Left lung (tissue), 10 donors: Measurements from ENCODE around the gene TRH. TPM values are rescaled to one million over a fixed set of nuclear protein-coding genes. Genes with fewer than 3 reads are reported as not detected.

Source experiments
- ATAC-seq: fragments of 200-7000 bp; cut with Tn5 transposase; one replicate; pipeline ENCODE4 v1.9.1; 2020; ENCODE audit warnings: moderate library complexity
- DNase-seq, 4 donors: peaks; one replicate each; pipeline ENCODE4 v3.0.0-alpha.2; 2013 to 2020
- H3K27ac ChIP-seq, 2 donors: fragments of 200-600 bp; sonication (generic) in 1 of 2; one replicate each; pipeline versions ENCODE4 v1.5.0 to v1.8.0; 2020 to 2021
- H3K27me3 ChIP-seq, 2 donors: fragments of 200-600 bp; sonication (generic) in 1 of 2; one replicate each; pipeline versions ENCODE4 v1.5.0 to v1.8.0; 2020 to 2021
- H3K36me3 ChIP-seq, 2 donors: fragments of 200-600 bp; sonication (generic) in 1 of 2; one replicate each; pipeline versions ENCODE4 v1.5.0 to v1.8.0; 2020 to 2021
- H3K4me1 ChIP-seq, 2 donors: fragments of 200-600 bp; one replicate each; pipeline ENCODE4 v1.8.0; 2021
- H3K4me3 ChIP-seq, 2 donors: fragments of 200-600 bp; sonication (generic) in 1 of 2; one replicate each; pipeline versions ENCODE4 v1.5.0 to v1.8.0; 2020 to 2021; ENCODE audit warnings: mild to moderate bottlenecking in 1 of 2
- H3K9me3 ChIP-seq, 2 donors: fragments of 200-600 bp; sonication (generic) in 1 of 2; one replicate each; pipeline versions ENCODE4 v1.5.0 to v1.8.0; 2020 to 2021
- CTCF ChIP-seq, 2 donors: fragments of 200-600 bp; sonication (generic) in 1 of 2; IDR thresholded peaks; one replicate each; pipeline versions ENCODE4 v1.5.0 to v1.8.0; 2021; ENCODE audit warnings: antibody characterized with exemption in 2 of 2
- intact Hi-C, 2 donors: fragments of 100-400 bp; cut with DNase I; formaldehyde crosslinking; loops; one replicate each; pipeline versions ENCODE4 v1.11.2 to v1.14.2; 2022
- polyA plus RNA-seq, 6 donors: library from polyadenylated mRNA; unstranded; fragments of 120-200 nt; gene quantifications; one replicate each; pipeline ENCODE4 v1.2.1, GENCODE V29; 2013; ENCODE audit not compliant: insufficient read length in 6 of 6
- total RNA-seq, 2 donors: library from RNA; stranded (reverse); fragmentation: NEBNext Ultra II Directional; extraction: Animal tissue kit (Norgen Biotek cat#: 25700); gene quantifications; one replicate each; pipeline ENCODE4 v1.2.1, GENCODE V29; 2021
- donor health status: DM: no; HTN: yes; CAD: no.
- donor health status: DM: no; HTN: no; CAD: no.

TRH gene
- total and polyA plus RNA-seq, 8 donors, result 0.21 to 0.57 (median 0.39) TPM; not detected in 2

GRCh38 chr3:129971351-129972052, 3.0 kb upstream of the TRH start:
- Histone ChIP-seq H3K36me3 (no peaks in the 10 kb centered on the region), H3K4me3 (no peak overlapping the region), H3K9me3 (no peaks in the 10 kb centered on the region), H3K27ac (no peak overlapping the region), H3K4me1 (peaks cover 15 to 17% of the 10 kb centered on the region in 2 donors), H3K27me3 (peaks cover 32 to 43% of the 10 kb centered on the region in 2 donors)
- intact Hi-C loops, result no loop called here
- no peak for ATAC-seq
- DNase-seq, result no peak
- no peak for TF ChIP-seq CTCF (IDR thresholded peaks at IDR 0.05)

DNA sequence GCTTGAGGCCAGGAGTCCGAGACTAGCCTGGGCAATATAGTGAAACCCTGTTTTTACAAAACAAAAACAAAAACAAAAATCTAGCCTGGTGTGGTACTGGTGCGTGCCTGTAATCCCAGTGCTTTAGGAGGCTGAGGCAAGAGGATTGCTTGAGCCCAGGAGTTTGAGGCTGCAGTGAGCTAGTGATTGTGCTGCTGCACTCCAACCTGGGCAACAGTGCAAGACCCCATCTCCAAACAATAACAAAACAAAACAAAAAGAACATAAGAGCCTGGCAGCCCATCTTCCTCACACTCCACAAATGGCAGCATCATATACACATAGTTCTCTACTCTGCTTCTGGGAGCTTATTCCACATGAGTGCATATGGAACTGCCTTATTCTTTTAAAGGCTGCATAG, 2.2 kb upstream of the TRH start:
- no peaks in the 10 kb centered on the region for H3K9me3 ChIP-seq
- no peaks in the 10 kb centered on the region for H3K36me3 ChIP-seq
- no peak overlapping the region for H3K4me3 ChIP-seq
- DNase-seq (no peak), ATAC-seq (no peak)
- peaks cover 39 to 51% of the 10 kb centered on the region in 2 donors for H3K27me3 ChIP-seq
- H3K27ac ChIP-seq, result no peak overlapping the region
- intact Hi-C loops, result no loop called here
- peaks cover 15 to 17% of the 10 kb centered on the region in 2 donors for H3K4me1 ChIP-seq
- TF ChIP-seq CTCF (IDR thresholded peaks at IDR 0.05), result no peak

- Histone ChIP-seq H3K36me3 (no peaks in the 10 kb centered on the region), H3K27me3 (peaks cover 43 to 64% of the 10 kb centered on the region in 2 donors), H3K4me3 (peak overlapping the region in 1 of 2 donors; percentile 10), H3K9me3 (no peaks in the 10 kb centered on the region), H3K27ac (no peak overlapping the region), H3K4me1 (peaks cover 15 to 17% of the 10 kb centered on the region in 2 donors)
- TF ChIP-seq CTCF (IDR thresholded peaks at IDR 0.05), result no peak
- ATAC-seq (no peak), DNase-seq (peak in 1 of 4 donors; percentile 16)
- intact Hi-C loops, result no loop called here
These were observed 512 bp upstream of the TRH start for GRCh38 chr3:129973853-129974563.

DNA sequence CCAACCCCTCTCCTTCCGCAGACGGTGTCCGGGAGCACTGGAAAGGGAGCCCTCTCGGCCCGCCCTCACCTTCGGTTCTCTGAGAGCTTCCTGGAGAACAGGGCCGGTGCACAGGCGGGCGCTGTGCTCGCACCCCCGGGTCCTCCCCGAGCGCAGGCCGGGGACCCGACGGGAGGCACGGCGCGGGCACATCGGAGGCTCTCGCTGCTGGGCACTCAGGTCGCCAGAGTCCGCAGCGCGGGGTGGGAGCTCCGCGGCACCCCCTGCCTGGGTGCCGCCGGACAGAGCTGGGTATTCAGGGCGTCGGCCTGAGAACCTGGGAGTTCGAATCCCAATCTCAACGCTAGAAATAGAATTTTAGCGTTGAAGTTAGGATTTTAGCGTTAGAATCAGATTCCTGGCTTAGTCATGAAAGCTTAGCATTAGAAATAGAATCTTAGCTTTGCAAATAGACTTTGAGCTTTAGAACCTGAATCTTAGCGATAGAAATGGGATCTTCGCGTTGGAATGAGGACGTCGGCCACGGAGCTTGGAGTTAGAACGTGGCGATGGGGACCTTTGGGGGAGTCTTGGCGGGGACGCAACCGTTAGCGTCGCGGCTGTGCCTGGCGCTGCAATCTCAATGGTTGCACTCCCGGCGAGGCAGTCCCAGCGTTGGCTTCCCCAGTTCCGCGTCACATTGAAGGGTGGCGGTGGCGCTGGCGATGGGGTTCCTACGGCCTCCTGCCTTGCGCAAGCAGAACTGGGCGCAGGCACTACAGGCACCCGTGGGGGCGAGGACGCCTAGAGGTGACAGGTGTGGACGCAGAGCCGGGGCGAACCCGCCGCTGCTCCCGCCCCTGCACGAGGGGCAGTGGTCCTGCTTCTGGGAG, 549 bp downstream of the TRH start:
- H3K27ac ChIP-seq, result no peak overlapping the region
- peak; percentile 11 to 86 (median 32) for DNase-seq
- intact Hi-C loops, result no loop called here
- no peak for TF ChIP-seq CTCF (IDR thresholded peaks at IDR 0.05)
- peak overlapping the region; percentile 5 to 10 for H3K4me3 ChIP-seq
- peak; percentile 70 for ATAC-seq
- peaks cover 15 to 17% of the 10 kb centered on the region in 2 donors for H3K4me1 ChIP-seq
- no peaks in the 10 kb centered on the region for H3K9me3 ChIP-seq
- peaks cover 43 to 68% of the 10 kb centered on the region in 2 donors for H3K27me3 ChIP-seq
- H3K36me3 ChIP-seq, result no peaks in the 10 kb centered on the region
